Small intestine (tissue), 7 donors: ENCODE data around the gene UROC1. TPM values are rescaled to one million over a fixed set of nuclear protein-coding genes. Genes with fewer than 3 reads are reported as not detected.

Experiments
- DNase-seq, 2 donors: peaks; one replicate each; pipeline versions ENCODE4 v3.0.0 to v3.0.0-alpha.2; 2013
- FAIRE-seq: peaks from 2 replicates; lab custom pipeline; 2012; peaks lifted over from hg19 to GRCh38; lab: Jason Lieb, UNC
- H3K27ac ChIP-seq, 3 donors: one replicate each; pipeline ENCODE4 v1.5.1; 2013; ENCODE audit warnings: low read length in 2 of 3, mild to moderate bottlenecking in 2 of 3, control low read depth in 1 of 3, inconsistent platforms in 1 of 3, low read depth in 1 of 3, moderate library complexity in 1 of 3
- H3K27me3 ChIP-seq, 3 donors: one replicate each; pipeline ENCODE4 v1.6.1; 2013; ENCODE audit warnings: low read length in 3 of 3, inconsistent platforms in 1 of 3; ENCODE audit not compliant: control insufficient read depth in 3 of 3, insufficient read depth in 3 of 3
- H3K36me3 ChIP-seq, 3 donors: one replicate each; pipeline ENCODE4 v1.6.1; 2013; ENCODE audit warnings: low read length in 3 of 3, inconsistent platforms in 1 of 3, low read depth in 1 of 3, mild to moderate bottlenecking in 1 of 3, moderate library complexity in 1 of 3; ENCODE audit not compliant: control insufficient read depth in 3 of 3, insufficient read depth in 2 of 3
- H3K4me1 ChIP-seq, 3 donors: one replicate each; pipeline ENCODE4 v1.6.1; 2013; ENCODE audit warnings: low read length in 2 of 3, inconsistent platforms in 1 of 3, low read depth in 1 of 3, mild to moderate bottlenecking in 1 of 3, moderate library complexity in 1 of 3; ENCODE audit not compliant: control insufficient read depth in 3 of 3, insufficient read depth in 2 of 3
- H3K4me3 ChIP-seq, 3 donors: one replicate each; pipeline ENCODE4 v1.5.1; 2013; ENCODE audit warnings: low read length in 3 of 3, control low read depth in 1 of 3, inconsistent platforms in 1 of 3, low read depth in 1 of 3, mild to moderate bottlenecking in 1 of 3, moderate library complexity in 1 of 3
- H3K9me3 ChIP-seq, 2 donors: one replicate each; pipeline ENCODE4 v1.6.1; 2013; ENCODE audit warnings: low read depth in 1 of 2, low read length in 1 of 2; ENCODE audit not compliant: control insufficient read depth in 2 of 2, insufficient read depth in 1 of 2
- WGBS, 3 donors: extraction: QIAGEN DNeasy Blood & Tissue Kit; methylation state at CpG; one replicate each; pipeline ENCODE4 v1.1.7; 2013; 5-methylcytosine and 5-hydroxymethylcytosine counted together
- polyA plus RNA-seq, 4 donors: library from polyadenylated mRNA; stranded (reverse) in 3 of 4; unstranded in 1 of 4; fragments of 200-250 nt in 3 of 4; fragments of 120-200 nt in 1 of 4; gene quantifications; one replicate each; pipeline versions ENCODE4 v1.2.1 to v1.2.3, GENCODE V29; 2013
- donor health status: healthy with polysubstance abuse.
- donor health status: control.
- donor health status: control.
- donor health status: Bipolar disorder and iron deficiency.
- donor health status: healthy.

The UROC1 gene
- polyA plus RNA-seq, 4 donors = 0.07 to 0.27 TPM; not detected in 2

- FAIRE-seq (no peak), DNase-seq (no peak)
- Histone ChIP-seq H3K36me3 (no peaks in the 10 kb centered on the region), H3K4me3 (no peak overlapping the region), H3K9me3 (no peaks in the 10 kb centered on the region), H3K27ac (no peak overlapping the region), H3K27me3 (no peaks in the 10 kb centered on the region), H3K4me1 (no peaks in the 10 kb centered on the region)
- WGBS, 3 donors = 60 to 66% (median 63%) methylated on average over 12 of the region's 12 CpGs
Observed at GRCh38 chr3:126494204-126494969, 23.2 kb downstream of the UROC1 start.

- Histone ChIP-seq H3K4me1 (no peaks in the 10 kb centered on the region), H3K27me3 (peaks cover 0 to 2% (median 0%) of the 10 kb centered on the region in 3 donors), H3K4me3 (no peak overlapping the region), H3K36me3 (no peaks in the 10 kb centered on the region), H3K9me3 (no peaks in the 10 kb centered on the region), H3K27ac (no peak overlapping the region)
- FAIRE-seq (no peak), DNase-seq (no peak)
- 74 to 83% (median 76%) methylated on average over 9 of the region's 9 CpGs for WGBS, 3 donors
Observed at GRCh38 chr3:126493739-126494138, 23.8 kb downstream of the UROC1 start.

GRCh38 chr3:126493051-126493450 is 24.5 kb downstream of the UROC1 start:
- Histone ChIP-seq H3K4me3 (no peak overlapping the region), H3K36me3 (no peaks in the 10 kb centered on the region), H3K27me3 (peaks cover 0 to 3% (median 0%) of the 10 kb centered on the region in 3 donors), H3K9me3 (no peaks in the 10 kb centered on the region), H3K27ac (no peak overlapping the region), H3K4me1 (no peaks in the 10 kb centered on the region)
- DNase-seq (no peak), FAIRE-seq (no peak)
- WGBS, 3 donors = 71 to 83% (median 76%) methylated on average over 14 of the region's 14 CpGs

- Histone ChIP-seq H3K4me1 (no peaks in the 10 kb centered on the region), H3K4me3 (no peak overlapping the region), H3K36me3 (no peaks in the 10 kb centered on the region), H3K27ac (no peak overlapping the region), H3K27me3 (peaks cover 0 to 3% (median 0%) of the 10 kb centered on the region in 3 donors), H3K9me3 (no peaks in the 10 kb centered on the region)
- DNase-seq = no peak
- FAIRE-seq = no peak
- 89 to 92% (median 90%) methylated on average over 21 of the region's 21 CpGs for WGBS, 3 donors
Observed at GRCh38 chr3:126491221-126492013, 26.2 kb downstream of the UROC1 start.

- Histone ChIP-seq H3K27ac (no peak overlapping the region), H3K4me3 (no peak overlapping the region), H3K4me1 (no peaks in the 10 kb centered on the region), H3K36me3 (no peaks in the 10 kb centered on the region), H3K9me3 (no peaks in the 10 kb centered on the region), H3K27me3 (peaks cover 0 to 3% (median 0%) of the 10 kb centered on the region in 3 donors)
- DNase-seq (no peak), FAIRE-seq (no peak)
- 41 to 69% (median 61%) methylated on average over 6 of the region's 6 CpGs for WGBS, 3 donors
Observed at GRCh38 chr3:126490619-126491018, 27.0 kb downstream of the UROC1 start.

DNA sequence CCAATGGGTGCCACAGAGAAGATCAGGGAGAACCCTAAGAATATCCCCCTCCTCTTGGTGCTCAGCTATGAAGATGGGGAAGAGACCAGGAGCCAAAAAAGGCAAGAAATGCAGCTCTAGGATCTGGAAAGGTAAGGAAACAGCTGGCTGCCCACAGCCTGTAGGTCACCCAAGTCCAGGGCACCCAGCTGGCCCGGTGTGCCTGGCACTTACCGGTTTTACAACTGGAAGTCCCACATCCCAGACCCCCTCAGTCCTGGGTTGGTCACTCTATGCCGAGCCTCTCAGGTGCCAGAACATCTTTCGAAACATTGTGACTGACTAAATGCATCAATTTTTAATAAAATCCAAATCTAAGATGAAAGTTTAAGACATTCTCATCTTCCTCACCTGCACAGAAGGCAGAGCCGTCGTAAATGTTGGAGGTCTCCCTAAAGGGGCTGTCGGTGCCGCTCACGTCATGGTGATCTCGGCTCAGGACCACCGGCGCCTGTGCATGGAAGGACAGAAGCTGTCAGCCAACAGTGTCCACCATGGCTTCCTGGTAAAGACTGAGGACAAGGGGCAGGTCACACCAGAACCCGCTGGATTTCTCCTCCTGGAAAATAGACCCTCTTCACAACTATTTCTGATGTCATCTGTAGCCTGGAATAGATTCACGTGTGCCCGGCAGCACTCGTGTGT is 28.5 kb downstream of the UROC1 start:
- FAIRE-seq (no peak), DNase-seq (no peak)
- Histone ChIP-seq H3K4me1 (no peaks in the 10 kb centered on the region), H3K27ac (no peak overlapping the region), H3K36me3 (no peaks in the 10 kb centered on the region), H3K4me3 (no peak overlapping the region), H3K9me3 (no peaks in the 10 kb centered on the region), H3K27me3 (peaks cover 0 to 3% (median 0%) of the 10 kb centered on the region in 3 donors)
- 90 to 91% (median 90%) methylated on average over 16 of the region's 16 CpGs for WGBS, 3 donors

DNA sequence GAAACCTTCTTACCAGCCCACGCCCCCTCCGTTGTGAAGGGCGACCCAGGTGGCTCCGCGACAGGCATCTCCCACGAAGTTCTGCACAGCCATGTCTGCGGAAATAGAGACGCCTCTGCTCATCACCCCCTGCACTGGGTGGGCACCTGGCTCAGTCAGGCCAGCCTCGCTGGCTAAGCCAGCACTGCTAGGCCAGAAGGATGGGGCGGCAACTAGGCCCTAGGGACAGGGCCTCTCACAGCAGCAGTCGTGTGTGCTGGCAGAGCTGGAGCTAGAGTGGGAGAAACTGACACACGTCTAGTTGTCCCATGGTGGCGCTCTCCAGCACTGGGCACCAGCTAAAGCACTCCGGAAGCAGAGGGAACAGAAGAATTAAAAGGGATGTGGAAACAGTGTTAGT is 29.4 kb downstream of the UROC1 start:
- Histone ChIP-seq H3K4me3 (no peak overlapping the region), H3K4me1 (no peaks in the 10 kb centered on the region), H3K27ac (no peak overlapping the region), H3K9me3 (no peaks in the 10 kb centered on the region), H3K27me3 (peaks cover 0 to 3% (median 0%) of the 10 kb centered on the region in 3 donors), H3K36me3 (no peaks in the 10 kb centered on the region)
- no peak for FAIRE-seq
- WGBS, 3 donors = 83 to 88% (median 84%) methylated on average over 14 of the region's 14 CpGs
- no peak for DNase-seq

- no peak overlapping the region for H3K4me3 ChIP-seq
- 55 to 63% (median 58%) methylated on average over 17 of the region's 17 CpGs for WGBS, 3 donors
- FAIRE-seq (no peak), DNase-seq (no peak)
- no peaks in the 10 kb centered on the region for H3K9me3 ChIP-seq
- peaks cover 0 to 1% (median 0%) of the 10 kb centered on the region in 3 donors for H3K4me1 ChIP-seq
- no peak overlapping the region for H3K27ac ChIP-seq
- no peaks in the 10 kb centered on the region for H3K36me3 ChIP-seq
- peaks cover 0 to 3% (median 0%) of the 10 kb centered on the region in 3 donors for H3K27me3 ChIP-seq
Observed at GRCh38 chr3:126487151-126487771, 30.3 kb downstream of the UROC1 start.
